HFF-Myc (cell line): ENCODE measurements around the gene RNU1-3.
"Not testable (repeated sequence)": the region's sequence is repeated elsewhere in the genome, so short reads cannot be mapped to it uniquely, and the experiment has no call there.

Source experiments
- DNase-seq: peaks from one replicate; pipeline ENCODE4 v3.0.0-alpha.2; 2011; ENCODE audit warnings: low read depth; ENCODE audit errors: extremely low read depth
- H3K4me3 ChIP-seq: replicated peaks from 2 replicates; pipeline ENCODE4 v1.5.1; 2011; ENCODE audit warnings: low read depth, mild to moderate bottlenecking, control low read depth, low read length
- TF ChIP-seq, protein P1 (sequence below): IDR thresholded peaks from 2 replicates; pipeline ENCODE4 v1.5.1; 2012; ENCODE audit warnings: mild to moderate bottlenecking, low read depth, low read length, control low read depth; ENCODE audit errors: missing control alignments

Gene RNU1-3

DNA sequence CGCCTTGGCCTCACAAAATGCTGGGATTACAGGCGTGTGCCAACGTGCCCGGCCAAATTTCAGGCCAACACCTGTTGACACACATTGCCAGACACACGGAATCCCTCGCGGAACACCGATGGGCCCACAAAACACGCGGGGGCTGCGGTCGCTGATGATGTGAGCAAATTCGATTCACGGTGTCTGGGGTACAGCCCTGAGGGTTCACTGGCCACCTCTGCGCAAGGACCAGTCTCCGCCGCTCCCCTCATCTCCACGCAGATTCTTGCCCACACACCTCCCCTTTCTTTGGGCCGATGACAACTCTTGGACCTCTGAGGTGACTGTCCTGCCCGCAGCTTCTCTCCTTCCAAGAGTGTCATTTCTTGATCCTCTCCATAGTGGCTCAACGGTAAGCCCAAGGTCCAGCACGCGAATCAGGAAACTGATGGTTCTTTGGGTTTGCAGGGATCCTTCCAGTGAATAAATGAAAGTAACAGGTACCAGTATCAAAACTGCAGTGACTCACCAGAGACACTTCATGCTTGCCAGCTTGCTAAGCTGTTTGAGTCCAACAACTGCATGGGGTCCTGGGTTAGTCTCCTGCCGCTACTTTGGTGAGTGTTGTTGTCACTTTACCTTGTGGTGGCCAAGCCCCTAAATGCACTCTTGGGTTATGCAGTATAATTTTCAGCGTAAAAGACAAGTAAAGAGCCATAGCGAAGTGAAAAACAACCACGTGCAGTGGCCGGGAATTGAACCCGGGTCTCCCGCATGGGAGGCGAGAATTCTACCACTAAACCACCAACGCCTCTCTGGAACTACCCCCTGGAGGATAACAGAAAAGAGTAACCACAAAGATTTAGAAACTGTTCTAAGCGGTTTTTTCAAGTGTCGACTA lies 11.0 kb upstream of the RNU1-3 start:
- peak; percentile 48 for DNase-seq
- TF ChIP-seq, protein P1, sequence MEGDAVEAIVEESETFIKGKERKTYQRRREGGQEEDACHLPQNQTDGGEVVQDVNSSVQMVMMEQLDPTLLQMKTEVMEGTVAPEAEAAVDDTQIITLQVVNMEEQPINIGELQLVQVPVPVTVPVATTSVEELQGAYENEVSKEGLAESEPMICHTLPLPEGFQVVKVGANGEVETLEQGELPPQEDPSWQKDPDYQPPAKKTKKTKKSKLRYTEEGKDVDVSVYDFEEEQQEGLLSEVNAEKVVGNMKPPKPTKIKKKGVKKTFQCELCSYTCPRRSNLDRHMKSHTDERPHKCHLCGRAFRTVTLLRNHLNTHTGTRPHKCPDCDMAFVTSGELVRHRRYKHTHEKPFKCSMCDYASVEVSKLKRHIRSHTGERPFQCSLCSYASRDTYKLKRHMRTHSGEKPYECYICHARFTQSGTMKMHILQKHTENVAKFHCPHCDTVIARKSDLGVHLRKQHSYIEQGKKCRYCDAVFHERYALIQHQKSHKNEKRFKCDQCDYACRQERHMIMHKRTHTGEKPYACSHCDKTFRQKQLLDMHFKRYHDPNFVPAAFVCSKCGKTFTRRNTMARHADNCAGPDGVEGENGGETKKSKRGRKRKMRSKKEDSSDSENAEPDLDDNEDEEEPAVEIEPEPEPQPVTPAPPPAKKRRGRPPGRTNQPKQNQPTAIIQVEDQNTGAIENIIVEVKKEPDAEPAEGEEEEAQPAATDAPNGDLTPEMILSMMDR, result no peak

DNA sequence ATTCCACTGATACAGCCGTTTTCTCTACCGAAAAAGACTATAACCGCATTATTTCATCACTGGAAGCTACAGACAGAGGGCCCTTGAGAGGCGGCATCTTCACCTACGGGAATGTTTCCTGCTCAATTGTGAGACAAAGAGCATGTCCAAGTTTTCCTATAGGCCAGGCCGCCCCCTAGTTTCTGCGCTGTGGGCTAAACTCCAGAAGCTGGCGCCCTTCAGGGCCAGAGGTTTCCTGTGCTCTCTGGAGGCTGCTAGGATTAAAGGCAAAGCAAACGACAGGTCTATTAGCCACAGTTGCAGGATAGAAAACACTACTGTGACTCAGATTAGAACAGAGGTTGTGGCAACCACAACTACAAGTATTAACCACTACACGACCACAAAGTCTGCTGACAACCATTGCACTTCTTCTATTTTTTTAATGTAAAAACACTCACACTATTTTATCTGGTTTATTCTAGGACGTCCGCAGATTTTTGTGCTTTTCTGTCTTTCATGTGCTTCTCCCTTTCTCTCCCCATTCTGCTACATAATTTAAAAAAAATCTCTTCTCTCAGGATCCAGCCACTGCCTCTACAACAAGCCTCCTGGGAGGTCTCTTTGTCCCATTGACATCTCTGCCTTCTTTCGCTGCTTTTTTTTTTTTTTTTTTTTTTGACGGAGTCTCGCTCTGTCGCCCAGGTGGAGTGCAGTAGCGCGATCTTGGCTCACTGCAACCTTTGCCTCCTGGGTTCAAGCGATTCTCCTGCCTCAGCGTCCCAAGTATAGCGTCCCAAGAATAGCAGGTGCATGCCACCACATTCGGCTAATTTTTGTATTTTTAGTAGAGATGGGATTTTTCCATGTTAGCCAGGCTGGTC lies 10.1 kb upstream of the RNU1-3 start:
- H3K4me3 ChIP-seq, DNase-seq: not testable (repeated sequence)

More for the DNA sequence above, 11.0 kb upstream of the RNU1-3 start:
- H3K4me3 ChIP-seq, result no peak overlapping the region

DNA sequence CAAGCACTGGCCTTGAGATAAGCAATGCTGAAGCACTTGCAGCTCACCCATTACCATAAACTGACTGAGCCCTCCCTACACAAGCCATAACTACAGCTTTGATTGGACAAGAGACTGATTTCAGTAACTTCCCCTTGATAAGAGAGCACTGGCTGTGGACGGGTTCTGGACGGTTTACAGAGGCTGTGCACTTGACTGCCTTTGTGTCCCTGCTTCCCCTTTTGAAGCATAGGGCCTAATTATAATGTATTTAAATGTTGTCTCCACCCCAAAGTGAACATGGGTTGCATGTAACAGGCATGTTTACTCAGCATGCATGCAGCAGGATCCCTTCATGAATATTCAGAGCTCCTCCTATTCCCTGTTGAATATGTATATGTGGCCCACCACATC lies 8.4 kb upstream of the RNU1-3 start:
- not testable (repeated sequence) for H3K4me3 ChIP-seq, DNase-seq

DNA sequence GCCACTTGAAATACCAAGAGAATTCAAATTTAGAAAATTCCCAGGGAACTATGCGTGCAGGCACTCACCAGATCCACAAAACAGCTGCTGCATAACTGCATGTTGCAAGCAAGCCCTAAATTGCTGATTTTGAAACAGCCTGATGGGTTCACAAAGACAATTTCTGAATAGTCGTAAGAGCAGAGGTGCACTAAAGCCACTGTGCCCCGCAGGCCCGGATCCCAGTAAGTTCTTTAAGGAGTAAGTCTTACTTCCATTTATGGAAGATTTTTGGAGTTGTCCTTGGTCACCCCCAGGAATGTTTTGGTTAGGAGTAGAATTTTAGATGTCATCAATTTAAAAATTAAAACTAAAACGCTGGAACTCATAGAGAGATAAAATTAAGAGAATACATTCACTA lies 7.2 kb upstream of the RNU1-3 start:
- DNase-seq, H3K4me3 ChIP-seq: not testable (repeated sequence)

DNA sequence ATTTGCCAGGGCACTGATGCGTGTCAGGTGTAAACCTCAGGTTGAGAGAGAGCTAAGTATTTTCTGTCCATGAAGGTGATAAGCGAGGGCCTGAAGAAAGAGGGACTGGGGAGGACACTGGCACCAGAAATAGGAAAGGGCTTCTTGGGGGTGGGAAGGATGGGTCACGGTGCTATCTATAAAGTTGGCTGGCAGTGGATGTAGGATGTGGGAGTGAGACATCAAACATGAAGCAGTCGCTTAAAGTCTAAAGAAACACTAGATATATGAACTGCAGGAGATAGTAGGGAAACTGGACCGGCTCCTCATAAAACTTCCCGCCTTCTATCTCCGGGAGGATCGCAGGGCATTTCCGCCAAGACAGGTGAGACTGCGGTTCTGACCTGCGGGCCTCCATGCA lies 912 bp downstream of the RNU1-3 start:
- H3K4me3 ChIP-seq, DNase-seq: not testable (repeated sequence)

DNA sequence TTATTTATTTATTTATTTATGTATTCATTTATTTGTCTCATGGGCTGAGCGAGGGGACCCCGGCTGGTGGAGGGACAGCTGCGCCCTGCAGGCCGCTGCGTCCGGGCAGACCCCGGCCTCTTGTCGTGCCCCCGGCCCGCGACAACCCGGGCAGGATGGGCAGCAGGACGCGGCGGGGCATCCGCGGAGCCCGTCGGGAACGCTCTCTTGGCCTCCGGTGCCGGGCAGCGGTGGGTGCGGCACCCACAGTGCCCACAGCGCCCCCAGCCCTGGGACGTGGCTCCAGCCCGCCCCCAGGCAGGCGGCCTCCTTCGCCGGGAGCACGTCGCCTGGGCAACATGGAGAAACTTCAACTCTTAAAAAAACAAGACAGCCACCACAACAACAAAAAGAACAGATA lies 8.5 kb downstream of the RNU1-3 start:
- not testable (repeated sequence) for H3K4me3 ChIP-seq, DNase-seq

DNA sequence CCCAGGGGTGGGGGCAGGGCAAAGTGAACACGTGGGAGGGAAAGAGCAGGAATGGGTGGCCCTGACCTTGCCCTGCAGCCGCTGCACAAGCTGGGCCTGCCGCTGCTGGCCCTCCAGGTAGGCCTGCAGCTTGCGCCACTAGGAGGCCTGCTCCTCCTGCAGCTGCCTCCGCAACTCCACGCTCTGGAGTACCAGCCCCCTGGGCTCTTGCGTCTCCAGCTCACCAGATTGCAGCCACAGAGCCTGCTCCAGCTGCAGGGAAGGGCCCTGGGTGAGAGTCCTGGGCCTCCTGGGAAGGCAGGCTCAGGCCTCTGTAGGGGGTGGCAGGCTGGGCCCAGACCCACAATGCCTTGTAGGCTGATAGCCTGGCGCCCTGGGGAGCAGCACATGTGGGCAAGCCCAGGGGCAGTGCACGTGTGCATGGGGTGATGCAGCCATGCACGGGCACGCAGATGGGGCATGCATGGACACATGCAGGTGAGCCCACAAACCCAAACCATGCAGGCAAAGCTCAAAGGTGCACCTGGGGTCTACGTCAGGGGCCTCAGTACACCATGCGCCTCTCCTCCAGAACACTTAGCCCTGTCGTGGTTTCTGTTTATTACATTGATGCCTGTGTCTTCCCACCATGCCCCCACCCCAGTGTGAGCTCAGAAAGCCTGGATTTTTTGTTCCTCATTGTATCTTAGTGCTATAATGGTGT lies 9.6 kb downstream of the RNU1-3 start:
- DNase-seq, H3K4me3 ChIP-seq: not testable (repeated sequence)

DNA sequence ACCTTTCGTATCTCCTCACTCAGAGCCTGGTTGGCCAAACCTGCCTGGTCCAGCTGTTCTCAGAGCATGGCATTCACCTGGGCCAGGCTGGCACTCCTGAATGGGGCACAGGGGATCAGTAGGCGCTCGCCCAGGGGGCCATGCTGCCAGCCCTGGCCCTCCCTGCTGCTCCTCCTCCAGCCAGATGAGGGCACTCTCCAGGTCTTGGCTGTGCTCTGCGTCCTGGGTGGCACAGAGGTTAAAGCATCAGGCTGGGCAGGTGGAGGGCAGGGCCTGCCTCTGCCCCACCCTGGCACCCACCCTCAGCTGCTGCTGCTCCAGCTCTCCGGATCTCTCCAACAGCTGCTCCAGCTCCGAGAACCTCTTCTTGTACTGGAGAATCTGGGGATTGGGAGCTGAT lies 10.2 kb downstream of the RNU1-3 start:
- DNase-seq, H3K4me3 ChIP-seq: not testable (repeated sequence)

DNA sequence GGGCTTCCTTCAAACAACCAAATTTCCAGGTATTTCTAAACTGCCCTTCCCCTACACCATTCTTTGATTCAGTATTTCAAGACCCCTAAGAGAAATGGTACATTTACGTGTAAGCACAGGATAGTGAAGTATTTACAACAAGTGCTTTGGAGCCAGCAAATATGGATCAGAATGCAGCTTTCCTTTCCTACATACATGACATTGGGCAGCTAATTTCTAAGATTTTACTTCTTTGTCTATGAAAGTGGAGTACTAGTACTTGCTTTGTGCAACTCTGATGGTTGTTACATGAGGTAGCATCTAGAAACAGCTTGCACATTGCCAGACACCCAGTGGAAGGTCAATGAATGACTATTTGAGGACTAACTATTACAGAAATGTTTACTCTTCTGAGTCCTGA lies 15.2 kb downstream of the RNU1-3 start:
- not testable (repeated sequence) for H3K4me3 ChIP-seq, DNase-seq

DNA sequence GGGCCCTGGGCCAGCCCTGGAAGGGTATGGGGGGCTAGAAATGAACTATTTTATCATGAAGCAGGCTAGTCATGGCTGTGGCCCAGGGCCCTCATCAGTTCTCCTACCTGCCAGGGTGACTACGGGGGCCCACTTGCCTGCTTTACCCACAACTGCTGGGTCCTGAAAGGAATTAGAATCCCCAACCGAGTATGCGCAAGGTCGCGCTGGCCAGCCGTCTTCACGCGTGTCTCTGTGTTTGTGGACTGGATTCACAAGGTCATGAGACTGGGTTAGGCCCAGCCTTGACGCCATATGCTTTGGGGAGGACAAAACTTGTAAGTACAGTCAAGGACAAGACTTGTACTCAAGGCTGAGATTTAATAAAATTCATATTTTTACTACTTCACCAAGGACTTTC lies 16.8 kb downstream of the RNU1-3 start:
- not testable (repeated sequence) for DNase-seq, H3K4me3 ChIP-seq

DNA sequence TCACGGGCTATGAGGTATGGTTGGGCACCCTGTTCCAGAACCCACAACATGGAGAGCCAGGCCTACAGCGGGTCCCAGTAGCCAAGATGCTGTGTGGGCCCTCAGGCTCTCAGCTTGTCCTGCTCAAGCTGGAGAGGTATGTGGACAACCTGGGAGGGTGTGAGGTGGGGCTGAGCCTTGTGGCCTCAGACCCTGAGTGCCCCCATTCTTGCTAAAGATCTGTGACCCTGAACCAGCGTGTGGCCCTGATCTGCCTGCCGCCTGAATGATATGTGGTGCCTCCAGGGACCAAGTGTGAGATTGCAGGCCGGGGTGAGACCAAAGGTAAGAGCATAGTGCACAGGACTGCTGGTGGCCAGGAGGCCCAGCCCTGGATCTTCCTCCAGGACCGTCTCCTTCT lies 17.4 kb downstream of the RNU1-3 start:
- DNase-seq, H3K4me3 ChIP-seq: not testable (repeated sequence)

DNA sequence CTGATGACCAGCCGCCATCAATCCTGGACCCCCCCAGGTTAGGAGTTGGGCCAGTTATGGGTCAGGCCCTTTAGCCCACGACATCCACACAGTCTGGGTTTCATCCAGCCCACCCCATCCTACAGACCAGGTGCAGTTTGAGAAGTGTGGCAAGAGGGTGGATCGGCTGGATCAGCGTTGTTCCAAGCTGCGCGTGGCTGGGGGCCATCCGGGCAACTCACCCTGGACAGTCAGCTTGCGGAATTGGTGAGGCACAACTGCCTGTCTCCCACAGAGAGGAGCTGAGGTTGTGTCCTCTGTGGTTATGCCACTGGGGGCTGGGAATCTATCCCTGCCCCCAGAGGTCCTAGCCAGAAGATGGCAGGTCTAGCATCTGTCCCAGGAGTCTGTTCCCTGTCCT lies 18.0 kb downstream of the RNU1-3 start:
- not testable (repeated sequence) for DNase-seq

DNA sequence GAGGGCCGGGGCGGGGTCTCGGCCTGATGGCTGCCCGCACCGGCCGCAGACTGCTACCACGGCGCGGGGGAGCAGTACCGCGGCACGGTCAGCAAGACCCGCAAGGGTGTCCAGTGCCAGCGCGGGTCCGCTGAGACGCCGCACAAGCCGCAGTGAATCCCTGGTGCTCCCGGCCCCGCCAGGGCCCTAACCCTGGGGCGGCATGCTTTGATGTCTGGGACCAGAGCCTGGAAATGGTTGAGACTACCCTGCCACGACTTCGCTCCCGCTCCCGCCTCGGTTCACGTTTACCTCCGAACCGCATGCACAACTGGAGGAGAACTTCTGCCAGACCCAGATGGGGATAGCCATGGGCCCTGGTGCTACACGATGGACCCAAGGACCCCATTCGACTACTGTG lies 18.5 kb downstream of the RNU1-3 start:
- not testable (repeated sequence) for DNase-seq

More for the DNA sequence above, 18.0 kb downstream of the RNU1-3 start:
- H3K4me3 ChIP-seq, result not testable (repeated sequence)

DNA sequence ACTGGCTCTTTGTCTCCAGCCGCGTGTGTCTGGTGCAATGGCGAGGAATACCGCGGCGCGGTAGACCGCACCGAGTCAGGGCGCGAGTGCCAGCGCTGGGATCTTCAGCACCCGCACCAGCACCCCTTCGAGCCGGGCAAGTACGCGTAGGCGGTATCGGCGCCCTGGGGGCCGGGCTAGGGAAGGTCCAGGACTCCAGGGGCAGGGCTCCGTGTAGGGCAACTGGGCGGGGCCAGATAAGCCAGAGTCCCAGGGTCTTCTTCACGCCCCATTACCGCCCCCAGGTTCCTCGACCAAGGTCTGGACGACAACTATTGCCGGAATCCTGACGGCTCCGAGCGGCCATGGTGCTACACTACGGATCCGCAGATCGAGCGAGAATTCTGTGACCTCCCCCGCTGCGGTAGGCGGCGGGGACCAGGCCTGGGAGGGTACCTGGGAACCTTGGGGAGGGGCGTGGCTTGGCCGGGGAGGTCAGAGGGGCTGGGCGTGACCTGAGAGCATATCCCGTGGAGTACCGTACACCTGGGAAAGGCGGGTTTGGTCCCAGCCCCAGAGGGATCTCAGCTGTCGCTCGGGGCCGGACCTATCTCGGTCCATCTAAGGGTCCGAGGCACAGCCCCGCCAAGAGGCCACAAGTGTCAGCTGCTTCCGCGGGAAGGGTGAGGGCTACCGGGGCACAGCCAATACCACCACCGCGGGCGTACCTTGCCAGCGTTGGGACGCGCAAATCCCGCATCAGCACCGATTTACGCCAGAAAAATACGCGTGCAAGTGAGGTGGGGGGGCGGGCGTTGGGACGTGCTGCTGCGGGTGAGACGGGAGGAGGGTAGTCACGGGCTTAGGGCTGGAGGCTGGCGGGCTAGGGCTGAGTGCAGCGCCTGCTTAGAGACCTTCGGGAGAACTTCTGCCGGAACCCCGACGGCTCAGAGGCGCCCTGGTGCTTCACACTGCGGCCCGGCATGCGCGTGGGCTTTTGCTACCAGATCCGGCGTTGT lies 19.3 kb downstream of the RNU1-3 start:
- not testable (repeated sequence) for H3K4me3 ChIP-seq, DNase-seq

More for the DNA sequence above, 18.5 kb downstream of the RNU1-3 start:
- not testable (repeated sequence) for H3K4me3 ChIP-seq

DNA sequence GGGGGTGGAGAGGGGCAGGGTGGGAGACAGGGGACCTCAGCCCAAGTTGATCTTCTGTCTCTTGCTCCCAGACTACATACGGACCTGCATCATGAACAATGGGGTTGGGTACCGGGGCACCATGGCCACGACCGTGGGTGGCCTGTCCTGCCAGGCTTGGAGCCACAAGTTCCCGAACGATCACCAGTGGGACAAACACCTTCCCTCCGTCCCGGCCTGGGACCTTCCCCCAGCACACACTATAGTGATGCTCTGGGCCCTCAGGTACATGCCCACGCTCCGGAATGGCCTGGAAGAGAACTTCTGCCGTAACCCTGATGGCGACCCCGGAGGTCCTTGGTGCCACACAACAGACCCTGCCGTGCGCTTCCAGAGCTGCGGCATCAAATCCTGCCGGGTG lies 20.0 kb downstream of the RNU1-3 start:
- DNase-seq, H3K4me3 ChIP-seq: not testable (repeated sequence)
